ENCODE measurements around the gene CCNY.
"Not testable (repeated sequence)": the region's sequence is repeated elsewhere in the genome, so short reads cannot be mapped to it uniquely, and the experiment has no call there.

CCNY gene

GRCh38 chr10:35384265-35384868, 48.1 kb downstream of the CCNY start:
- DNase-seq (ENCODE audit: low spot score), result no peak

GRCh38 chr10:35386594-35387174, 50.4 kb downstream of the CCNY start:
- no peak for DNase-seq (ENCODE audit: low spot score)

- no peak for DNase-seq (ENCODE audit: low spot score)
Measured at GRCh38 chr10:35387768-35388167, 51.5 kb downstream of the CCNY start.

GRCh38 chr10:35388197-35388596, 51.9 kb downstream of the CCNY start:
- no peak for DNase-seq (ENCODE audit: low spot score)

GRCh38 chr10:35388682-35389081, 52.4 kb downstream of the CCNY start:
- no peak for DNase-seq (ENCODE audit: low spot score)

- no peak for DNase-seq (ENCODE audit: low spot score)
Measured at GRCh38 chr10:35390161-35390840, 54.0 kb downstream of the CCNY start.

GRCh38 chr10:35390843-35391152, 54.5 kb downstream of the CCNY start:
- DNase-seq (ENCODE audit: low spot score), result no peak

- DNase-seq (ENCODE audit: low spot score), result no peak
Measured at GRCh38 chr10:35391153-35391953, 55.0 kb downstream of the CCNY start.

- no peak for DNase-seq (ENCODE audit: low spot score)
Measured at GRCh38 chr10:35391954-35392262, 55.6 kb downstream of the CCNY start.

GRCh38 chr10:35392482-35393228, 56.3 kb downstream of the CCNY start:
- no peak for DNase-seq (ENCODE audit: low spot score)

- no peak for DNase-seq (ENCODE audit: low spot score)
Measured at GRCh38 chr10:35394411-35394851, 58.1 kb downstream of the CCNY start.

GRCh38 chr10:35394934-35395333, 58.6 kb downstream of the CCNY start:
- DNase-seq (ENCODE audit: low spot score), result no peak

GRCh38 chr10:35396560-35397434, 60.5 kb downstream of the CCNY start:
- DNase-seq (ENCODE audit: low spot score), result no peak

GRCh38 chr10:35397953-35398352, 61.6 kb downstream of the CCNY start:
- no peak for DNase-seq (ENCODE audit: low spot score)

- no peak for DNase-seq (ENCODE audit: low spot score)
Measured at GRCh38 chr10:35398355-35398754, 62.0 kb downstream of the CCNY start.

- DNase-seq (ENCODE audit: low spot score), result no peak
Measured at GRCh38 chr10:35398908-35399307, 62.6 kb downstream of the CCNY start.

GRCh38 chr10:35399414-35400009, 63.2 kb downstream of the CCNY start:
- DNase-seq (ENCODE audit: low spot score), result no peak

GRCh38 chr10:35400595-35401268, 64.4 kb downstream of the CCNY start:
- DNase-seq (ENCODE audit: low spot score), result no peak

GRCh38 chr10:35403491-35403890, 67.2 kb downstream of the CCNY start:
- not testable (repeated sequence) for DNase-seq (ENCODE audit: low spot score)

GRCh38 chr10:35404077-35404476, 67.8 kb downstream of the CCNY start:
- not testable (repeated sequence) for DNase-seq (ENCODE audit: low spot score)
